ENCODE measurements around the gene GCNA.
A peak's percentile ranks its signal among the peaks of the same experiment; 100 is the strongest.

The GCNA gene

GRCh38 chrX:71616672-71617529 lies 38.7 kb downstream of the GCNA start:
- no peak for DNase-seq (ENCODE audit: low spot score)

GRCh38 chrX:71617742-71618141 lies 39.5 kb downstream of the GCNA start:
- no peak for DNase-seq (ENCODE audit: low spot score)

GRCh38 chrX:71618303-71618721 lies 40.1 kb downstream of the GCNA start, which contains the start of gene CXCR3:
Gene CXCR3, minus strand, starts transcription at chrX:71618511. Its CDS starts 62 bp downstream, at chrX:71618449.
- DNase-seq (ENCODE audit: low spot score) = no peak

- DNase-seq (ENCODE audit: low spot score) = no peak
Observed at GRCh38 chrX:71618787-71619186, 40.5 kb downstream of the GCNA start.

- peak; percentile 13 for DNase-seq (ENCODE audit: low spot score)
Observed at GRCh38 chrX:71619193-71619592, 41.0 kb downstream of the GCNA start.

- no peak for DNase-seq (ENCODE audit: low spot score)
Observed at GRCh38 chrX:71619986-71620385, 41.7 kb downstream of the GCNA start.

- DNase-seq (ENCODE audit: low spot score) = no peak
Observed at GRCh38 chrX:71621603-71622002, 43.4 kb downstream of the GCNA start.

- no peak for DNase-seq (ENCODE audit: low spot score)
Observed at GRCh38 chrX:71622032-71622575, 43.9 kb downstream of the GCNA start.

- peak; percentile 13 for DNase-seq (ENCODE audit: low spot score)
Observed at GRCh38 chrX:71622576-71623450, 44.6 kb downstream of the GCNA start.

GRCh38 chrX:71623714-71624113 lies 45.5 kb downstream of the GCNA start:
- no peak for DNase-seq (ENCODE audit: low spot score)

- no peak for DNase-seq (ENCODE audit: low spot score)
Observed at GRCh38 chrX:71625471-71625870, 47.2 kb downstream of the GCNA start.

- DNase-seq (ENCODE audit: low spot score) = no peak
Observed at GRCh38 chrX:71626576-71626975, 48.3 kb downstream of the GCNA start.

- DNase-seq (ENCODE audit: low spot score) = no peak
Observed at GRCh38 chrX:71627588-71628404, 49.6 kb downstream of the GCNA start.

GRCh38 chrX:71629467-71629866 lies 51.2 kb downstream of the GCNA start:
- DNase-seq (ENCODE audit: low spot score) = no peak

- no peak for DNase-seq (ENCODE audit: low spot score)
Observed at GRCh38 chrX:71632923-71633657, 54.9 kb downstream of the GCNA start.

GRCh38 chrX:71634366-71634765 lies 56.1 kb downstream of the GCNA start:
- DNase-seq (ENCODE audit: low spot score) = no peak

GRCh38 chrX:71636438-71637252 lies 58.4 kb downstream of the GCNA start:
- DNase-seq (ENCODE audit: low spot score) = peak; percentile 29

GRCh38 chrX:71637253-71637618 lies 59.0 kb downstream of the GCNA start:
- DNase-seq (ENCODE audit: low spot score) = no peak

GRCh38 chrX:71637848-71638247 lies 59.6 kb downstream of the GCNA start:
- no peak for DNase-seq (ENCODE audit: low spot score)

GRCh38 chrX:71638409-71638808 lies 60.2 kb downstream of the GCNA start:
- no peak for DNase-seq (ENCODE audit: low spot score)
